ENCODE measurements around the gene CHCHD10. TPM values are rescaled to one million over a fixed set of nuclear protein-coding genes. Genes with fewer than 3 reads are reported as not detected.

Gene CHCHD10
- total RNA-seq, 1 experiment from 2014 or later, result 198 TPM

DNA sequence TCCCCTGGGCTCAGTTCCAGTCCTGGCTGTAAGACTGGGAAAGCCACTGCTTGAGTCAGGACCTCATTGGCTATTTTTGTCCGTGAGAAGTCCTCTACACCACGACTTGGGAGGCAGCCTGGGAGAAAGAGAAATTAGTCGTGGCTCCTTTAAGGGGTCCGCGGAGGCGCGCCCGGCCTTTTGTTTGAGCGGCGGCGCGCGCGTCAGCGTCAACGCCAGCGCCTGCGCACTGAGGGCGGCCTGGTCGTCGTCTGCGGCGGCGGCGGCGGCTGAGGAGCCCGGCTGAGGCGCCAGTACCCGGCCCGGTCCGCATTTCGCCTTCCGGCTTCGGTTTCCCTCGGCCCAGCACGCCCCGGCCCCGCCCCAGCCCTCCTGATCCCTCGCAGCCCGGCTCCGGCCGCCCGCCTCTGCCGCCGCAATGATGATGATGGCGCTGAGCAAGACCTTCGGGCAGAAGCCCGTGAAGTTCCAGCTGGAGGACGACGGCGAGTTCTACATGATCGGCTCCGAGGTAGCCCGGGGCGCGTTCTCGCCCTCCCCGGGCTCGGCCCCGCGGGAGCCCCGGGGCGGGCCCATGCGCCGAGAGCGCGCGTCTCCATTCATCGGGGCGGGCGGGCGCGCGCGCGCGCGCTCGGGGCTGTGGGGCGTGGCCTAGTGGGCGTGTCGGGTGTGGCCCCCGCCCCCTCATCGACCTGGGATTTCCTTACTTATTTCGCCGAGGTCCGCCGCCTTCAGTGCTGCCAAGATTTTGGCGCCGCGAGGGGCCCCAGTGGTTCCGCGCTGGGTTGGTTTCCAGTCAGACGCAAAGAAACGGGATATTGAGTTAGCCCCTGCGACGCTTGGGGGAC lies 19.2 kb upstream of the CHCHD10 start, which contains the start of gene SMARCB1 (continued):
- TF ChIP-seq ZNF671 (CRISPR knock-in tag; IDR thresholded peaks at IDR 0.05), result no peak
- TF ChIP-seq, protein P1, sequence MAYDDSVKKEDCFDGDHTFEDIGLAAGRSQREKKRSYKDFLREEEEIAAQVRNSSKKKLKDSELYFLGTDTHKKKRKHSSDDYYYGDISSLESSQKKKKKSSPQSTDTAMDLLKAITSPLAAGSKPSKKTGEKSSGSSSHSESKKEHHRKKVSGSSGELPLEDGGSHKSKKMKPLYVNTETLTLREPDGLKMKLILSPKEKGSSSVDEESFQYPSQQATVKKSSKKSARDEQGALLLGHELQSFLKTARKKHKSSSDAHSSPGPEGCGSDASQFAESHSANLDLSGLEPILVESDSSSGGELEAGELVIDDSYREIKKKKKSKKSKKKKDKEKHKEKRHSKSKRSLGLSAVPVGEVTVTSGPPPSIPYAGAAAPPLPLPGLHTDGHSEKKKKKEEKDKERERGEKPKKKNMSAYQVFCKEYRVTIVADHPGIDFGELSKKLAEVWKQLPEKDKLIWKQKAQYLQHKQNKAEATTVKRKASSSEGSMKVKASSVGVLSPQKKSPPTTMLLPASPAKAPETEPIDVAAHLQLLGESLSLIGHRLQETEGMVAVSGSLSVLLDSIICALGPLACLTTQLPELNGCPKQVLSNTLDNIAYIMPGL (CRISPR knock-in tag; IDR thresholded peaks at IDR 0.05), result peak; percentile 43; the same call in 1 of the 2 replicates
- TF ChIP-seq ESRRA (CRISPR knock-in tag; IDR thresholded peaks at IDR 0.05; ENCODE audit: borderline replicate concordance), result no peak
- TF ChIP-seq, protein P2, sequence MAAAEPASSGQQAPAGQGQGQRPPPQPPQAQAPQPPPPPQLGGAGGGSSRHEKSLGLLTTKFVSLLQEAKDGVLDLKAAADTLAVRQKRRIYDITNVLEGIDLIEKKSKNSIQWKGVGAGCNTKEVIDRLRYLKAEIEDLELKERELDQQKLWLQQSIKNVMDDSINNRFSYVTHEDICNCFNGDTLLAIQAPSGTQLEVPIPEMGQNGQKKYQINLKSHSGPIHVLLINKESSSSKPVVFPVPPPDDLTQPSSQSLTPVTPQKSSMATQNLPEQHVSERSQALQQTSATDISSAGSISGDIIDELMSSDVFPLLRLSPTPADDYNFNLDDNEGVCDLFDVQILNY (CRISPR knock-in tag; IDR thresholded peaks at IDR 0.05), result peak; percentile 58
- TF ChIP-seq, protein P3, sequence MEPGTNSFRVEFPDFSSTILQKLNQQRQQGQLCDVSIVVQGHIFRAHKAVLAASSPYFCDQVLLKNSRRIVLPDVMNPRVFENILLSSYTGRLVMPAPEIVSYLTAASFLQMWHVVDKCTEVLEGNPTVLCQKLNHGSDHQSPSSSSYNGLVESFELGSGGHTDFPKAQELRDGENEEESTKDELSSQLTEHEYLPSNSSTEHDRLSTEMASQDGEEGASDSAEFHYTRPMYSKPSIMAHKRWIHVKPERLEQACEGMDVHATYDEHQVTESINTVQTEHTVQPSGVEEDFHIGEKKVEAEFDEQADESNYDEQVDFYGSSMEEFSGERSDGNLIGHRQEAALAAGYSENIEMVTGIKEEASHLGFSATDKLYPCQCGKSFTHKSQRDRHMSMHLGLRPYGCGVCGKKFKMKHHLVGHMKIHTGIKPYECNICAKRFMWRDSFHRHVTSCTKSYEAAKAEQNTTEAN (CRISPR knock-in tag; IDR thresholded peaks at IDR 0.05), result no peak; the same call in 1 of the 2 replicates
- TF ChIP-seq CBFB (CRISPR knock-in tag; IDR thresholded peaks at IDR 0.05; ENCODE audit: low read depth), result peak; percentile 51; the same call in 1 of the 2 replicates
- TF ChIP-seq TP53 (CRISPR knock-in tag; IDR thresholded peaks at IDR 0.05), result no peak; the same call in 1 of the 2 replicates
- no peak for TF ChIP-seq NFE2L1 (CRISPR knock-in tag; IDR thresholded peaks at IDR 0.05)
- no peak for TF ChIP-seq ZNF232 (CRISPR knock-in tag; IDR thresholded peaks at IDR 0.05)
- TF ChIP-seq, protein P4, sequence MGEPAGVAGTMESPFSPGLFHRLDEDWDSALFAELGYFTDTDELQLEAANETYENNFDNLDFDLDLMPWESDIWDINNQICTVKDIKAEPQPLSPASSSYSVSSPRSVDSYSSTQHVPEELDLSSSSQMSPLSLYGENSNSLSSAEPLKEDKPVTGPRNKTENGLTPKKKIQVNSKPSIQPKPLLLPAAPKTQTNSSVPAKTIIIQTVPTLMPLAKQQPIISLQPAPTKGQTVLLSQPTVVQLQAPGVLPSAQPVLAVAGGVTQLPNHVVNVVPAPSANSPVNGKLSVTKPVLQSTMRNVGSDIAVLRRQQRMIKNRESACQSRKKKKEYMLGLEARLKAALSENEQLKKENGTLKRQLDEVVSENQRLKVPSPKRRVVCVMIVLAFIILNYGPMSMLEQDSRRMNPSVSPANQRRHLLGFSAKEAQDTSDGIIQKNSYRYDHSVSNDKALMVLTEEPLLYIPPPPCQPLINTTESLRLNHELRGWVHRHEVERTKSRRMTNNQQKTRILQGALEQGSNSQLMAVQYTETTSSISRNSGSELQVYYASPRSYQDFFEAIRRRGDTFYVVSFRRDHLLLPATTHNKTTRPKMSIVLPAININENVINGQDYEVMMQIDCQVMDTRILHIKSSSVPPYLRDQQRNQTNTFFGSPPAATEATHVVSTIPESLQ (CRISPR knock-in tag; IDR thresholded peaks at IDR 0.05), result no peak
- TF ChIP-seq ZNF121 (CRISPR knock-in tag; IDR thresholded peaks at IDR 0.05), result no peak
- peak; percentile 61; the same call in 1 of the 2 replicates for TF ChIP-seq CREM (CRISPR knock-in tag; IDR thresholded peaks at IDR 0.05)
- no peak for TF ChIP-seq ELF4 (CRISPR knock-in tag; IDR thresholded peaks at IDR 0.05; ENCODE audit: low read depth)
- no peak for TF ChIP-seq RELA (CRISPR knock-in tag; IDR thresholded peaks at IDR 0.05; ENCODE audit: borderline replicate concordance)
- TF ChIP-seq, protein P5, sequence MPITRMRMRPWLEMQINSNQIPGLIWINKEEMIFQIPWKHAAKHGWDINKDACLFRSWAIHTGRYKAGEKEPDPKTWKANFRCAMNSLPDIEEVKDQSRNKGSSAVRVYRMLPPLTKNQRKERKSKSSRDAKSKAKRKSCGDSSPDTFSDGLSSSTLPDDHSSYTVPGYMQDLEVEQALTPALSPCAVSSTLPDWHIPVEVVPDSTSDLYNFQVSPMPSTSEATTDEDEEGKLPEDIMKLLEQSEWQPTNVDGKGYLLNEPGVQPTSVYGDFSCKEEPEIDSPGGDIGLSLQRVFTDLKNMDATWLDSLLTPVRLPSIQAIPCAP (CRISPR knock-in tag; IDR thresholded peaks at IDR 0.05), result no peak
- TF ChIP-seq, protein P6, sequence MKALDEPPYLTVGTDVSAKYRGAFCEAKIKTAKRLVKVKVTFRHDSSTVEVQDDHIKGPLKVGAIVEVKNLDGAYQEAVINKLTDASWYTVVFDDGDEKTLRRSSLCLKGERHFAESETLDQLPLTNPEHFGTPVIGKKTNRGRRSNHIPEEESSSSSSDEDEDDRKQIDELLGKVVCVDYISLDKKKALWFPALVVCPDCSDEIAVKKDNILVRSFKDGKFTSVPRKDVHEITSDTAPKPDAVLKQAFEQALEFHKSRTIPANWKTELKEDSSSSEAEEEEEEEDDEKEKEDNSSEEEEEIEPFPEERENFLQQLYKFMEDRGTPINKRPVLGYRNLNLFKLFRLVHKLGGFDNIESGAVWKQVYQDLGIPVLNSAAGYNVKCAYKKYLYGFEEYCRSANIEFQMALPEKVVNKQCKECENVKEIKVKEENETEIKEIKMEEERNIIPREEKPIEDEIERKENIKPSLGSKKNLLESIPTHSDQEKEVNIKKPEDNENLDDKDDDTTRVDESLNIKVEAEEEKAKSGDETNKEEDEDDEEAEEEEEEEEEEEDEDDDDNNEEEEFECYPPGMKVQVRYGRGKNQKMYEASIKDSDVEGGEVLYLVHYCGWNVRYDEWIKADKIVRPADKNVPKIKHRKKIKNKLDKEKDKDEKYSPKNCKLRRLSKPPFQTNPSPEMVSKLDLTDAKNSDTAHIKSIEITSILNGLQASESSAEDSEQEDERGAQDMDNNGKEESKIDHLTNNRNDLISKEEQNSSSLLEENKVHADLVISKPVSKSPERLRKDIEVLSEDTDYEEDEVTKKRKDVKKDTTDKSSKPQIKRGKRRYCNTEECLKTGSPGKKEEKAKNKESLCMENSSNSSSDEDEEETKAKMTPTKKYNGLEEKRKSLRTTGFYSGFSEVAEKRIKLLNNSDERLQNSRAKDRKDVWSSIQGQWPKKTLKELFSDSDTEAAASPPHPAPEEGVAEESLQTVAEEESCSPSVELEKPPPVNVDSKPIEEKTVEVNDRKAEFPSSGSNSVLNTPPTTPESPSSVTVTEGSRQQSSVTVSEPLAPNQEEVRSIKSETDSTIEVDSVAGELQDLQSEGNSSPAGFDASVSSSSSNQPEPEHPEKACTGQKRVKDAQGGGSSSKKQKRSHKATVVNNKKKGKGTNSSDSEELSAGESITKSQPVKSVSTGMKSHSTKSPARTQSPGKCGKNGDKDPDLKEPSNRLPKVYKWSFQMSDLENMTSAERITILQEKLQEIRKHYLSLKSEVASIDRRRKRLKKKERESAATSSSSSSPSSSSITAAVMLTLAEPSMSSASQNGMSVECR (CRISPR knock-in tag; IDR thresholded peaks at IDR 0.05; ENCODE audit: borderline replicate concordance), result 0 out of 2 replicates have a peak, but pooled peaks have one; percentile 46
- no peak for TF ChIP-seq ZNF396 (CRISPR knock-in tag; IDR thresholded peaks at IDR 0.05; ENCODE audit: borderline replicate concordance)
- TF ChIP-seq, protein P7, sequence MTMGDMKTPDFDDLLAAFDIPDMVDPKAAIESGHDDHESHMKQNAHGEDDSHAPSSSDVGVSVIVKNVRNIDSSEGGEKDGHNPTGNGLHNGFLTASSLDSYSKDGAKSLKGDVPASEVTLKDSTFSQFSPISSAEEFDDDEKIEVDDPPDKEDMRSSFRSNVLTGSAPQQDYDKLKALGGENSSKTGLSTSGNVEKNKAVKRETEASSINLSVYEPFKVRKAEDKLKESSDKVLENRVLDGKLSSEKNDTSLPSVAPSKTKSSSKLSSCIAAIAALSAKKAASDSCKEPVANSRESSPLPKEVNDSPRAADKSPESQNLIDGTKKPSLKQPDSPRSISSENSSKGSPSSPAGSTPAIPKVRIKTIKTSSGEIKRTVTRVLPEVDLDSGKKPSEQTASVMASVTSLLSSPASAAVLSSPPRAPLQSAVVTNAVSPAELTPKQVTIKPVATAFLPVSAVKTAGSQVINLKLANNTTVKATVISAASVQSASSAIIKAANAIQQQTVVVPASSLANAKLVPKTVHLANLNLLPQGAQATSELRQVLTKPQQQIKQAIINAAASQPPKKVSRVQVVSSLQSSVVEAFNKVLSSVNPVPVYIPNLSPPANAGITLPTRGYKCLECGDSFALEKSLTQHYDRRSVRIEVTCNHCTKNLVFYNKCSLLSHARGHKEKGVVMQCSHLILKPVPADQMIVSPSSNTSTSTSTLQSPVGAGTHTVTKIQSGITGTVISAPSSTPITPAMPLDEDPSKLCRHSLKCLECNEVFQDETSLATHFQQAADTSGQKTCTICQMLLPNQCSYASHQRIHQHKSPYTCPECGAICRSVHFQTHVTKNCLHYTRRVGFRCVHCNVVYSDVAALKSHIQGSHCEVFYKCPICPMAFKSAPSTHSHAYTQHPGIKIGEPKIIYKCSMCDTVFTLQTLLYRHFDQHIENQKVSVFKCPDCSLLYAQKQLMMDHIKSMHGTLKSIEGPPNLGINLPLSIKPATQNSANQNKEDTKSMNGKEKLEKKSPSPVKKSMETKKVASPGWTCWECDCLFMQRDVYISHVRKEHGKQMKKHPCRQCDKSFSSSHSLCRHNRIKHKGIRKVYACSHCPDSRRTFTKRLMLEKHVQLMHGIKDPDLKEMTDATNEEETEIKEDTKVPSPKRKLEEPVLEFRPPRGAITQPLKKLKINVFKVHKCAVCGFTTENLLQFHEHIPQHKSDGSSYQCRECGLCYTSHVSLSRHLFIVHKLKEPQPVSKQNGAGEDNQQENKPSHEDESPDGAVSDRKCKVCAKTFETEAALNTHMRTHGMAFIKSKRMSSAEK (CRISPR knock-in tag; IDR thresholded peaks at IDR 0.05; ENCODE audit: borderline replicate concordance), result no peak
- 0 out of 2 replicates have a peak, but pooled peaks have one; percentile 49 for TF ChIP-seq JUN (CRISPR knock-in tag; IDR thresholded peaks at IDR 0.05)
